Measurements from ENCODE around the gene GP2. TPM values are rescaled to one million over a fixed set of nuclear protein-coding genes. Genes with fewer than 3 reads are reported as not detected.

Gene GP2
- total RNA-seq, 1 donor from 2014 or later = not detected

DNA sequence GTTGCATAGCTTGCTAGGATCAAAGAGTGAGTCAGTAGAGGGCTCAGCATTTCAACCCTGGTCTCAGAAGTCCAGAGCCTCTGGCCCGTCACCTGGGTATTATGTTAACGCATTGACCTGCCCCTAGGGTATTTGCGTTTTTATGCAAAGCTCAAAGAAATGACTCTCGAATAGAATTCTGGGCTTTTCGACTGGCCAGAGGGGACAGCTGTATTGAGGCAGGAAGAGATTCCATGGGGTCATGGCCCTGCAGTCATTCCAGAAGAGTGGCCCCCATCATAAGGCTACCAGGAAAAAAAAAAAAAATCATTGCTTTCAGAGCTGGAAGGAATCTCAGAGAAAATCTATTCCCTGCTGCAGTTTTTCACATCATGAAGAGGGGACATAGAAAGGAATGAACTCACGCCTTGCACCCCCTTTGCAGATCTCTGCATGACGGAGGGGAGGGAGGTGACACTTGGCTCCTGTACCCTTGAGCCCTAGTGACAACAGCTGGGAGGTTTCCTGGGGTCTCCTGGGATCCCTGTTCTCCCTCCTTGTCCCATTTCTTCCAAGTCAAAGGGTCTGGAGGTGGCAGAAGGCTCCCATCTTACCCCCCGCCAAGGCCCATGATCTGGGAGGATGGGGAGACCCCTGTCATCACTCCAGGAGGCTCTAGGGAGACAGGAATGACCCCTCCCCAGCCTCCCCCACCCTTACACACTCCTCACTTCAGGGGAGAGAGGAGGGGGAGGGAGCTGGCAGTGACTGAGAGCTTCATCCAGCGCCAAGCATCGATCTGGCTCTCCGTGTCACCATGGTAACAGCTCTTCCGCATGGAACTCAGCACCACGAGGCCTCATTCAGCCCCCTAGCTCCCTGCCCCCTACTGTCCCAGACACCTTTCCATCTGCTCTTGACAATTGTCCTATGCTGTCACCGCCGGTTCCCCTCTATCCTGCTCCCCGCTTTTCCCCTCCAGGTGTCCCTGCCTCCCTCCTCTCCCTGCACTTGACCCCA, 35.8 kb downstream of the GP2 start:
- DNase-seq (ENCODE audit: low spot score) = no peak
- H3K27ac Mint-ChIP-seq (ENCODE audit: unreplicated experiment) = no peak overlapping the region
- H3K36me3 Mint-ChIP-seq (ENCODE audit: low read depth, unreplicated experiment) = no peaks in the 10 kb centered on the region
- H3K4me3 Mint-ChIP-seq (ENCODE audit: unreplicated experiment) = no peak overlapping the region
- peaks cover 3% of the 10 kb centered on the region for H3K27me3 Mint-ChIP-seq (ENCODE audit: unreplicated experiment)
- TF ChIP-seq, protein P1, sequence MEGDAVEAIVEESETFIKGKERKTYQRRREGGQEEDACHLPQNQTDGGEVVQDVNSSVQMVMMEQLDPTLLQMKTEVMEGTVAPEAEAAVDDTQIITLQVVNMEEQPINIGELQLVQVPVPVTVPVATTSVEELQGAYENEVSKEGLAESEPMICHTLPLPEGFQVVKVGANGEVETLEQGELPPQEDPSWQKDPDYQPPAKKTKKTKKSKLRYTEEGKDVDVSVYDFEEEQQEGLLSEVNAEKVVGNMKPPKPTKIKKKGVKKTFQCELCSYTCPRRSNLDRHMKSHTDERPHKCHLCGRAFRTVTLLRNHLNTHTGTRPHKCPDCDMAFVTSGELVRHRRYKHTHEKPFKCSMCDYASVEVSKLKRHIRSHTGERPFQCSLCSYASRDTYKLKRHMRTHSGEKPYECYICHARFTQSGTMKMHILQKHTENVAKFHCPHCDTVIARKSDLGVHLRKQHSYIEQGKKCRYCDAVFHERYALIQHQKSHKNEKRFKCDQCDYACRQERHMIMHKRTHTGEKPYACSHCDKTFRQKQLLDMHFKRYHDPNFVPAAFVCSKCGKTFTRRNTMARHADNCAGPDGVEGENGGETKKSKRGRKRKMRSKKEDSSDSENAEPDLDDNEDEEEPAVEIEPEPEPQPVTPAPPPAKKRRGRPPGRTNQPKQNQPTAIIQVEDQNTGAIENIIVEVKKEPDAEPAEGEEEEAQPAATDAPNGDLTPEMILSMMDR (IDR thresholded peaks at IDR 0.05; ENCODE audit: unreplicated experiment) = no peak
- H3K9me3 Mint-ChIP-seq (ENCODE audit: unreplicated experiment) = no peaks in the 10 kb centered on the region
- H3K4me1 Mint-ChIP-seq (ENCODE audit: unreplicated experiment) = no peaks in the 10 kb centered on the region

DNA sequence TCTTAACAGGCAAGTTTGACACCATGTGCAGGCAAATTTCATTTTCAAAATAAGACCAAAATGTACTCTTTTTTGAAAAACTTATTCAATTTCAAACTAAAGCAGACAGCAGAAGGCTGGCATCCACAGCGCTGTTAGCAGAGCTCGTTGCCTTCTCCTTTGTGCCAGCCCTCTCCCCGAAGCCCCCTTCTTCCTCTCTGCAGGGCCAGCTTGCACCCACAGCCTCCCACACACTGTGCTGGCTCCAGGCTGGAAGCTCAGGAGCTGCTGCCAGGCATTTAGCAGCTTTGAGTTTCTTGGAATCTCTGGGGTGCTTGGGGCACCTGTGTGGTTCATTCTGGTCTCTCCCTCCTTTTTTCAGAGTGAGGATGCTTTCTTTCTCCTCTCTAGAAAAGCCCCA, 37.7 kb downstream of the GP2 start:
- no peaks in the 10 kb centered on the region for H3K9me3 Mint-ChIP-seq (ENCODE audit: unreplicated experiment)
- TF ChIP-seq, protein P1 (IDR thresholded peaks at IDR 0.05; ENCODE audit: unreplicated experiment) = no peak
- peaks cover 3% of the 10 kb centered on the region for H3K27me3 Mint-ChIP-seq (ENCODE audit: unreplicated experiment)
- DNase-seq (ENCODE audit: low spot score) = no peak
- H3K36me3 Mint-ChIP-seq (ENCODE audit: low read depth, unreplicated experiment) = no peaks in the 10 kb centered on the region
- H3K4me1 Mint-ChIP-seq (ENCODE audit: unreplicated experiment) = no peaks in the 10 kb centered on the region
- H3K27ac Mint-ChIP-seq (ENCODE audit: unreplicated experiment) = no peak overlapping the region
- no peak overlapping the region for H3K4me3 Mint-ChIP-seq (ENCODE audit: unreplicated experiment)

DNA sequence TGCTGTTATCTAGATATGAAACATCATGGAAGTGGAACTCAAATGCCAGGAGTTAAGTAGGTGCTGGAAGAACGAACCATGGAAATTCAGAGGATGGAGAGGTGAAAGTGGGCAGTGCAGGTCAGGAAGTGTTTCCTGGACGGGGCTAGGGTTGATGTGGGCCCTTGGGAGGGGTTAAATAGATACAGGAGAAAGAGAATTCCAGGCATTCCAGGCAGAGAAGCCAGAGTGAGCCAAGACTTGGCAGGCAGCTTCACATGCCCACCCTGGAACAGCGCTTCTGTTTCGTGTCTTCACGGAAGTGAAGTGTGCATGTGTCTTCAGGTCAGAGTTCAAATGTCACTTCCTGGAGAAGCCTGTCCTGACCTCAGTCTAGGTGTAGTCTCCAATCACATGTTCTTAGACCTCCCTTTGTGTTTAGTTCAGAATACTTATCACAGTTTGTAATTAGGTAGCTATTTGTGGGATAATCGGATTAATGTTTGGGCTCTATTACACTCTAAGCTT, 41.3 kb downstream of the GP2 start:
- no peak overlapping the region for H3K27ac Mint-ChIP-seq (ENCODE audit: unreplicated experiment)
- no peaks in the 10 kb centered on the region for H3K9me3 Mint-ChIP-seq (ENCODE audit: unreplicated experiment)
- H3K4me3 Mint-ChIP-seq (ENCODE audit: unreplicated experiment) = no peak overlapping the region
- no peaks in the 10 kb centered on the region for H3K36me3 Mint-ChIP-seq (ENCODE audit: low read depth, unreplicated experiment)
- TF ChIP-seq, protein P1 (IDR thresholded peaks at IDR 0.05; ENCODE audit: unreplicated experiment) = no peak
- no peaks in the 10 kb centered on the region for H3K4me1 Mint-ChIP-seq (ENCODE audit: unreplicated experiment)
- no peak for DNase-seq (ENCODE audit: low spot score)
- H3K27me3 Mint-ChIP-seq (ENCODE audit: unreplicated experiment) = peaks cover 1% of the 10 kb centered on the region

DNA sequence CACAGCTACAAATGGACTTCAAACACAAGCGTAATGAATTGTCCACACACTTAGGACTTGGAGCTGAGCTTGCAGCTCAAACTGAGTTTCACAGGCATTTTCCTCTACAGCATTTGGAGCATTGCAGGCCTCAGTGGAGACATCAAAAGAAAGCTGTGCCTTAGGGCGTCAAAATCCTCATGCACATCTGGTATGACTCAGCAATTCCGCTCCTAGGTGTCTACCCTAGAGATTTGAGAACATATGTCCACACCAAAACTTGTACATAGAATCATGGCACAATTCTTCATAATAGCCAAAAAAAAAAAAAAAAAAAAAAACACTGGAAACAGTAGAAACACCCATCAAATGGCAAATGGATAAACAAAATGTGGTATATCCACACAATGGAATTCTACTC, 47.1 kb downstream of the GP2 start:
- Mint-ChIP-seq H3K9me3 (ENCODE audit: unreplicated experiment) (no peaks in the 10 kb centered on the region), H3K27ac (ENCODE audit: unreplicated experiment) (no peak overlapping the region), H3K4me3 (ENCODE audit: unreplicated experiment) (no peak overlapping the region), H3K4me1 (ENCODE audit: unreplicated experiment) (no peaks in the 10 kb centered on the region), H3K27me3 (ENCODE audit: unreplicated experiment) (peaks cover 1% of the 10 kb centered on the region), H3K36me3 (ENCODE audit: low read depth, unreplicated experiment) (no peaks in the 10 kb centered on the region)
- TF ChIP-seq, protein P1 (IDR thresholded peaks at IDR 0.05; ENCODE audit: unreplicated experiment) = no peak
- no peak for DNase-seq (ENCODE audit: low spot score)

DNA sequence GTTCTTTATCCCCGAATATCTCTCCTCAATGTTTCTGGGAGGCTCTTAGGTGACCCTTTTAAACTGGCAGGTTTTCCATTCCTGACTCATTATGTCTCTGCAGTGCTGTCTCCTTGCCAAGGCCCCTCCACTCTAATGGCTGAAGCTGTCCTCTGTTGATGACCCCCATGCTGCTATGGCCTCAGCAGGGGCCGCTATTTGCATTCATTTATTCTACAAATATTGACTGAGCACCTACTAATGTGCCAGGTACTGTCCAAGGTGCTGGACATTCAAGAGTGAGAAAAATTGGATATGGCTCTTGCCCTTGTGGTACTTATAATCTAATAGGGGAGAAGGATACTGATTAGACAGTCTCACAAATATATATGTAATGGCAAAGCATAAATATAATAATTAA, 55.4 kb downstream of the GP2 start:
- TF ChIP-seq, protein P1 (IDR thresholded peaks at IDR 0.05; ENCODE audit: unreplicated experiment) = no peak
- Mint-ChIP-seq H3K36me3 (ENCODE audit: low read depth, unreplicated experiment) (no peaks in the 10 kb centered on the region), H3K4me3 (ENCODE audit: unreplicated experiment) (no peak overlapping the region), H3K4me1 (ENCODE audit: unreplicated experiment) (no peaks in the 10 kb centered on the region), H3K9me3 (ENCODE audit: unreplicated experiment) (no peaks in the 10 kb centered on the region), H3K27me3 (ENCODE audit: unreplicated experiment) (no peaks in the 10 kb centered on the region), H3K27ac (ENCODE audit: unreplicated experiment) (no peak overlapping the region)
- DNase-seq (ENCODE audit: low spot score) = no peak

All from endothelial cell (in vitro differentiated cells).